ENCODE data around the gene ZBTB26.
"Not testable (repeated sequence)": the region's sequence is repeated elsewhere in the genome, so short reads cannot be mapped to it uniquely, and the experiment has no call there.

The ZBTB26 gene

GRCh38 chr9:122929796-122930354, 1.4 kb downstream of the ZBTB26 start:
- DNase-seq (ENCODE audit: low spot score), result no peak

DNA sequence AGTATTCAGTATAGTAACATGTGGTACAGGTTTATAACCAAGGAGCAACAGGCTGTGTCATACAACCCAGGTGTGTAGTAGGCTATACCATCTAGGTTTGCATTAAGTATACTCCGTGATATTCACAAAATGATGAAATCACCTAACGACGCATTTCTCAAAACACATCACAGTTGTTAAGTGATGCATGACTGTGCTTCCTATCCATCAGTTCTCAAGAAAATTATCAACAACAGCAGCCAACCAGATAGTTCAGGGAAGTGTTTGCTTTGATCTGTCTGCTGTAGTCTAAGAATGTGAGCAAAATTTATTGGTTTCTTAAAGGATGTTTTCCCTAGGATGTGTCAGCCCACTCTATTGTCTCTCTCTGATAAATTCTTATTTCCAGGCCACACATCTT, 7.4 kb downstream of the ZBTB26 start:
- DNase-seq (ENCODE audit: low spot score), result no peak

DNA sequence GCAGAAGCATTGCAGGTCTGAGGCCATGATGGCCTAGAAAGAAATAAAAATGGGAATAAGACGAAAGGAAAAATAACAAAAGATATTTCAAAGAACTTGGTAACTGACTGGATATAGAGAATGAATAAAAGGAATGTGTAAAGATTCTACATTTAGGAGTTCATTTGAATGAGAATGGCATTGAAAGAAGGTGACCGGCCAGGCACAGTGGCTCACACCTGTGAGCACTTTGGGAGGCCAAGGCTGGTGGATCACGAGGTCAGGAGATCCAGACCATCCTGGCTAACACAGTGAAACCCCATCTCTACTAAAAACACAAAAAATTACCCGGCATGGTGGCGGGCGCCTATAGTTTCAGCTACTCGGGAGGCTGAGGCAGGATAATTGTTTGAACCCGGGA, 8.6 kb downstream of the ZBTB26 start:
- DNase-seq (ENCODE audit: low spot score), result no peak

DNA sequence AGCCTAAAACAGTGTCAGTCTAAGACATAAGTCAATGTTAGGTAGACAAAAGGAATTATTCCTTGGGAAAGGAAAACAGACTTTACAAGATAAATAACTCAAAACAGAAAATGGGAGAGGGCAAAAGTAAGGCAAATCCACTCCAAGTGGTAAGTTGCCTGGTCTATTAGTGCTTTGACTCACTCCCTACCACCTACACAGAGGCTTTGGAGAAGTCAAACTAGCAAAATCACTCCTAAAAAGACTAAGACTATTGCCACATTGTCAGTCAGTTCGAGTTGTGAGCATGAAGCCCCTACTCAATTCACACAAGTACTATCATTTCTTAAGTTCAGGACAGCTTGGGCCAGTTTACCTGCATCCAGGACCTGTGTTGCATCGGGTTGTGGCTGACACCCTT, 13.0 kb downstream of the ZBTB26 start:
- no peak for DNase-seq (ENCODE audit: low spot score)

GRCh38 chr9:122912964-122913673, 18.2 kb downstream of the ZBTB26 start, which contains the start of gene ZBTB6:
Gene ZBTB6, minus strand, starts transcription at chr9:122913323. Its CDS starts 1,251 bp downstream, at chr9:122912072.
- peak; percentile 69 for DNase-seq (ENCODE audit: low spot score)

DNA sequence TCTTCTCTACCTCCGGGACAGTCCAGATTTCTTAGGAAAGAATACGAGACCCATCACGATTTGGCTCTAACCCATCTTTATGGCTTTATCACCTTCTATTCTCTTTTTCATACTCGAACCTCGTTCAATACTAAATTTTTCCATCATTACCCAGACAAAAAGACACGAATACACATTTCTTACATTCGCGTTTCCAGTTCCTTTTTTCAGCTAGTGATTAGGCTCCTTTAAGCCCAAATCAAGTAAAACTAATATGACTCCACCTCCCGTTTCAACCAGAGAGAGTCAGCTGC, 18.7 kb downstream of the ZBTB26 start:
- DNase-seq (ENCODE audit: low spot score), result no peak

- not testable (repeated sequence) for DNase-seq (ENCODE audit: low spot score)
These were observed 25.2 kb downstream of the ZBTB26 start for GRCh38 chr9:122906122-122906521.

GRCh38 chr9:122904823-122905710, 26.2 kb downstream of the ZBTB26 start, which contains the start of gene RC3H2:
Gene RC3H2, minus strand, starts transcription at chr9:122905359. Its CDS starts 7,850 bp downstream, at chr9:122897509.
- DNase-seq (ENCODE audit: low spot score), result peak; percentile 92

DNA sequence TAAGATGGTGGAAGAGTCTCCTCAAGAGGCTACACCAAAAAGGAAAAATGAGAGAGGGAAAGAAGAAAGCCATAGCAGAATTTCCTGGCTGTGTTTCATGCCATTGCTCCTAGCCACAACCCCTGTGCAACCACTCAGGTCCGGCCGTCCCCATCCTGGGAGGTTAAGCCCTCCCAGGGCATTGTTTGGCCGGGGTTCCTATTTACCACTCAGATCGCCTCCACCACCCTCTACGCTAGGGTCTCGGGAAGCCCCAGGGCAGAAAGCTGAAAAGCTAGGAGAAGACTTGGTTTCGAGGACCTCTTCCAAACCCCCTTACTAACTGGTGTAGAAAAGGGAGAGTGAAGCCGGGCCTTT, 26.9 kb downstream of the ZBTB26 start:
- DNase-seq (ENCODE audit: low spot score), result peak; percentile 55

DNA sequence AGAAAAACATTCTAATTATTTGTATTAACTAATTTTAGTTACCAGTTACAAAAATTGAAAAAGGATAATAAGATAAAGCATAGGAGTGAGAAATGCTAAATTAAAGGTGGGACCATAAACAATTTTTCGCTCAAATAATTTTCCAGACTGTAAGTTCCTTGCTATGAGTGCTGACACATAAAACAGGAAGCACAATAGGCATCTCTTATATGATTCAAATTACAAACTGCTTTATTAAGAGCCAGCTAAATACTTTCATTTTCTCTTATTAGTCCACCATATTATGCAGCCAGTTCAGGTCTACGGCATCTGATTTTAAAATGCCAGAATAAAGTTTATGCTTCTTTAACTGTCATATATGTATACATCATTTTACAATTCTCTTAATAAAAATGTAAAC, 30.5 kb downstream of the ZBTB26 start:
- no peak for DNase-seq (ENCODE audit: low spot score)

DNA sequence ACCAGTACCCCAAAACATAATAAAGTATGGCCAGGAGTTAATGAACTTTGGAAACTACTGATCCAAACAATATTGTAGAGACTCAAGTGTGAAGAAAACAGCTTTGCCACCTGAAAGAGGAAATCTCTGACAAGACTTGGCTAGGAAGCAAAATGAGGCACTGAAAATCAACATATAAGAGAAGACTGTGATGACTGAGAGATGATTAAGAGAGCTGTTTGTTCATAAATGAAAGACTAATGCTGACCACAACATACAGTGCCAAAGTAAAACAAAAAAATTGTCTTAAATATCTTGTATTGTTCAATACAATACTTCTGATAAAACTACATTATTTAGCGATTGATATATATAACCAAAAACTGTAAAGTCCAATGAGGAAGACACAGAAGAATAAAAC, 33.3 kb downstream of the ZBTB26 start:
- DNase-seq (ENCODE audit: low spot score), result no peak

- DNase-seq (ENCODE audit: low spot score), result no peak
These were observed 42.8 kb downstream of the ZBTB26 start for GRCh38 chr9:122888480-122888879.

GRCh38 chr9:122883125-122883524, 48.2 kb downstream of the ZBTB26 start:
- DNase-seq (ENCODE audit: low spot score), result no peak

GRCh38 chr9:122879443-122879842, 51.9 kb downstream of the ZBTB26 start:
- no peak for DNase-seq (ENCODE audit: low spot score)

DNA sequence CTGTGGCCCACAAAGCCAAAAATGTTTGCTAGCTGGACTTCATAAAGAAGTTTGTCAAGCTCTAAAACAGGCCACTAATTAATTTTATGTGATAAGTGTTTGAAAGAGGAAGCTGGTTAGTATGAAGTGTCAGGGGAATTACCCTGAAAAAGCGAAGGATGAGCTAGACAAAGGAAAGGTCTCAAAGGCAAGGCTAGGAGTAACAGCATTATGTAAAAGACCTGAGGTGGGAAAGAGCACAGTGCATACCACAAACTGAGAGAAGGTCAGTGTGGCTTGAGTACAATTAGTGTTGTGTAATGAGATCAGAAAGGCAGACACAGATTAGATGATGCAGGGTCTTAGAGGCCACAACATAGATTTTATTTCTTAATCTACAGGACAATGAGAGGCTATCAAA, 55.8 kb downstream of the ZBTB26 start:
- no peak for DNase-seq (ENCODE audit: low spot score)

- DNase-seq (ENCODE audit: low spot score), result not testable (repeated sequence)
These were observed 64.0 kb downstream of the ZBTB26 start for GRCh38 chr9:122867276-122867675.

- DNase-seq (ENCODE audit: low spot score), result no peak
These were observed 65.2 kb downstream of the ZBTB26 start for GRCh38 chr9:122866079-122866478.

Data from HuH-7 (cell line).